HCT116 (cell line): ENCODE results near the gene PNMT. TPM values are rescaled to one million over a fixed set of nuclear protein-coding genes. Genes with fewer than 3 reads are reported as not detected.

Experiments used
- ATAC-seq: fragments of 200-7000 bp; cut with Tn5 transposase; 2 replicates; pipeline ENCODE4 v1.9.1; 2020; ENCODE audit warnings: mild to moderate bottlenecking, moderate library complexity
- BruUV-seq: library from RNA; stranded (reverse); fragments of 400-500 nt; replicated peaks from 2 replicates; lab custom pipeline; 2021; lab: Mats Ljungman, UMichigan
- CTCF ChIA-PET: fragments of 300-600 bp; sonication (Branson Sonifier 250); formaldehyde crosslinking; loops from one replicate; lab custom pipeline; 2021; ENCODE audit warnings: antibody characterized with exemption; lab: Charles Lee
- POLR2A ChIA-PET: fragments of 300-600, 350-600 bp; sonication (Branson Sonifier 250); formaldehyde crosslinking; loops from one replicate; lab custom pipeline; 2021; ENCODE audit warnings: antibody characterized with exemption; lab: Charles Lee
- RAD21 ChIA-PET, 2 experiments: fragments of 300-600 bp; sonication (Branson Sonifier 250); formaldehyde crosslinking; loops; one replicate each; lab custom pipeline; 2023; ENCODE audit warnings: low total read pairs in 2 of 2; ENCODE audit not compliant: uncharacterized antibody in 2 of 2, unreplicated experiment in 2 of 2, low non-redundant PET in 1 of 2; lab: Charles Lee
- DNase-seq: peaks from one replicate; pipeline ENCODE4 v3.0.0-alpha.2; 2010; ENCODE audit warnings: low read depth, low spot score
- H2AFZ ChIP-seq: fragments of 200-600 bp; shearing (Covaris generic), sonication (generic); 2 replicates; pipeline ENCODE4 v1.6.1; 2017; ENCODE audit warnings: low read depth, mixed run types, mixed read lengths, antibody characterized with exemption, low read length; ENCODE audit not compliant: poor library complexity, severe bottlenecking
- H3K27ac ChIP-seq: 2 replicates; pipeline ENCODE4 v1.5.1; 2012; ENCODE audit warnings: low read depth, low read length
- H3K27me3 ChIP-seq: fragments of 200-600 bp; sonication (generic); 2 replicates; pipeline ENCODE4 v1.6.1; 2016; ENCODE audit warnings: mixed run types, low read length, mixed read lengths; ENCODE audit not compliant: insufficient read depth
- H3K36me3 ChIP-seq, 2 experiments: fragments of 200-500 bp in 1 of 2; fragments of 200-600 bp in 1 of 2; sonication (Bioruptor generic) in 1 of 2; sonication (generic) in 1 of 2; 2 replicates each; pipeline versions ENCODE4 v1.5.1 to v1.6.1; 2014 to 2016; ENCODE audit warnings: low read length in 2 of 2, inconsistent platforms in 1 of 2, mixed read lengths in 1 of 2, mixed run types in 1 of 2; ENCODE audit not compliant: insufficient read depth in 2 of 2, control insufficient read depth in 1 of 2
- H3K4me1 ChIP-seq, 2 experiments: fragments of 200-600 bp in 1 of 2; sonication (generic) in 1 of 2; 2 replicates each; pipeline versions ENCODE4 v1.5.1 to v1.6.1; 2012 to 2017; ENCODE audit warnings: low read length in 2 of 2, inconsistent platforms in 1 of 2, mild to moderate bottlenecking in 1 of 2, mixed read lengths in 1 of 2, mixed run types in 1 of 2, moderate library complexity in 1 of 2; ENCODE audit not compliant: insufficient read depth in 2 of 2, control insufficient read depth in 1 of 2
- H3K4me2 ChIP-seq: fragments of 200-600 bp; sonication (generic); 2 replicates; pipeline ENCODE4 v1.6.1; 2017; ENCODE audit warnings: mixed run types, low read length, mixed read lengths
- H3K4me3 ChIP-seq, 2 experiments: fragments of 200-600 bp in 1 of 2; sonication (generic) in 1 of 2; replicated peaks in 1 of 2; 2 replicates each; pipeline ENCODE4 v1.5.1; 2011 to 2016; ENCODE audit warnings: low read length in 2 of 2, control low read depth in 1 of 2, low read depth in 1 of 2, mild to moderate bottlenecking in 1 of 2, mixed read lengths in 1 of 2, mixed run types in 1 of 2
- H3K79me2 ChIP-seq: fragments of 200-600 bp; sonication (generic); 2 replicates; pipeline ENCODE4 v1.6.1; 2017; ENCODE audit warnings: mild to moderate bottlenecking, mixed run types, low read length, moderate library complexity, mixed read lengths; ENCODE audit not compliant: insufficient read depth
- H3K9ac ChIP-seq: fragments of 200-600 bp; sonication (generic); 2 replicates; pipeline ENCODE4 v1.6.1; 2016; ENCODE audit warnings: low read length, mixed read lengths
- H3K9me2 ChIP-seq: fragments of 200-600 bp; sonication (generic), shearing (Covaris generic); 2 replicates; pipeline ENCODE4 v1.6.1; 2017; ENCODE audit warnings: mixed run types, mild to moderate bottlenecking, moderate library complexity; ENCODE audit not compliant: insufficient read depth
- H3K9me3 ChIP-seq, 2 experiments: fragments of 200-500 bp in 1 of 2; fragments of 200-600 bp in 1 of 2; sonication (Bioruptor generic) in 1 of 2; sonication (generic) in 1 of 2; 2 replicates each; pipeline ENCODE4 v1.6.1; 2014 to 2017; ENCODE audit warnings: low read length in 2 of 2, mixed read lengths in 2 of 2, inconsistent platforms in 1 of 2, low read depth in 1 of 2, mild to moderate bottlenecking in 1 of 2, mixed run types in 1 of 2, moderate library complexity in 1 of 2; ENCODE audit not compliant: control insufficient read depth in 1 of 2, insufficient read depth in 1 of 2
- H4K20me1 ChIP-seq: fragments of 200-600 bp; sonication (generic), shearing (Covaris generic); 2 replicates; pipeline ENCODE4 v1.6.1; 2017; ENCODE audit warnings: mixed run types, mild to moderate bottlenecking, moderate library complexity; ENCODE audit not compliant: insufficient read depth
- CEBPB ChIP-seq: IDR thresholded peaks from 2 replicates; pipeline ENCODE4 v1.6.1; 2012; ENCODE audit warnings: low read depth
- CTCF ChIP-seq, 3 experiments: fragments of 200-600 bp in 1 of 3; sonication (generic) in 1 of 3; IDR thresholded peaks in 2 of 3; conservative IDR thresholded peaks in 1 of 3; 2 replicates each; pipeline ENCODE4 v1.5.1; 2012 to 2017; ENCODE audit warnings: low read depth in 2 of 3, low read length in 2 of 3, antibody characterized with exemption in 1 of 3, borderline replicate concordance in 1 of 3, control low read depth in 1 of 3, mild to moderate bottlenecking in 1 of 3, mixed read lengths in 1 of 3, mixed run types in 1 of 3, moderate library complexity in 1 of 3; ENCODE audit not compliant: insufficient read depth in 1 of 3
- EGR1 ChIP-seq: IDR thresholded peaks from 2 replicates; pipeline ENCODE4 v1.6.1; 2012; ENCODE audit warnings: low read depth
- FOSL1 ChIP-seq: IDR thresholded peaks from 2 replicates; pipeline ENCODE4 v1.6.1; 2012; ENCODE audit warnings: low read depth
- MAX ChIP-seq: IDR thresholded peaks from 2 replicates; pipeline ENCODE4 v1.6.1; 2012
- POLR2AphosphoS5 ChIP-seq: IDR thresholded peaks from 2 replicates; pipeline ENCODE4 v1.6.1; 2011; ENCODE audit warnings: mild to moderate bottlenecking, low read depth, low read length, moderate library complexity
- RAD21 ChIP-seq: IDR thresholded peaks from 2 replicates; pipeline ENCODE4 v1.6.1; 2012; ENCODE audit warnings: low read depth, mild to moderate bottlenecking
- SP1 ChIP-seq: IDR thresholded peaks from 2 replicates; pipeline ENCODE4 v1.6.1; 2012; ENCODE audit warnings: low read depth
- intact Hi-C: fragments of 100-400 bp; cut with micrococcal nuclease; formaldehyde crosslinking; loops from 2 replicates; pipeline ENCODE4 v1.10.0; 2022
- total RNA-seq: library from RNA; stranded (reverse); gene quantifications from one replicate; pipeline ENCODE4 v1.2.1, GENCODE V29; 2021; ENCODE audit not compliant: unreplicated experiment
- TF ChIP-seq, protein P1 (sequence below): IDR thresholded peaks from 2 replicates; pipeline ENCODE4 v1.6.1; 2012

Gene PNMT
- total RNA-seq, 1 experiment from 2014 or later = not detected

DNA sequence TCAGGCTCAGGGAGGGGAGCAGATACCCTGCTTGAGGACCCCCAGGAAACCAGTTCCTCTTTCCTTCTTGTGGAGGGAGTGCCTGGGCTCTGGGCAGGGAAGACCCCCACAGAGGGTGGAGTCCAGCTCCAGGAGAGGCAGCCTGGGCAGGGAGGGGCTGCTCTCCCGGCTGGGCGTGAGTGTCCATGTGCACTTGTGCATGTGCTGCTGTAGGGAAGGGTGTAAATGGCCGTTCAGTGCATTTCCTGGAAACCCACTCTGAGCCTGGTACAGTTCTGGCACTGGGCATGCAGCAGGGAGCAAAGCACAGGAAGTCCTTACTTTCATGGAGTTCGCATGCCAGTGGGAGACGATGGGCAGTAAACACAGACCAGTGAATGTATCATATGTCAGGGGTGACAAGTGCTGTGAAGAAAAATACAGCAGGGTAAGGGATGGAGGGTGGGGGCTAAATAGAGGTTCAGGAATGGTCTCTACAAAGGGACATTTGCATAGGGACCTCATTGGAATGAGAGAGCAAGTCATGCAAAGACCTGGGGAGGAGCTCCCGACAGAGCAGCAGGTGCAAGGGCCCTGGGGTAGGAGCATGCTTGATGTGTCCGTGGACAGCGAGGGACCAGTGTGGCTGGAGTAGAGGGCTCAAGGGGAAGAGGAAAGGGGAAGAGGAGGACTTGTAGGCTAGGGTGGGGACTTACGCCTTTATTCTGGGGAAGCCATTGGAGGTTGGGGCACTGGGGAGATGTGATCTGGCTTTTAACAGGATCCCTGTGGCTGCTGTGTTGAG, 25.8 kb upstream of the PNMT start:
- H4K20me1 ChIP-seq = no peaks in the 10 kb centered on the region
- H3K9me2 ChIP-seq = no peaks in the 10 kb centered on the region
- no peaks in the 10 kb centered on the region for H3K27me3 ChIP-seq
- no peaks in the 10 kb centered on the region for H3K9me3 ChIP-seq
- no TSS peak for BruUV-seq
- no peak overlapping the region for H3K4me3 ChIP-seq
- H2AFZ ChIP-seq = no peak overlapping the region
- intact Hi-C loops = no loop called here
- H3K4me2 ChIP-seq = peak overlapping the region; percentile 46
- RAD21 ChIA-PET = no interaction called here
- CTCF ChIA-PET = interaction anchor here (1.0 to 4.0 kb wide), 3 partner anchors 8 to 20 kb away, joined by 3 to 16 read pairs (median 7); no protein-coding TSS in a partner anchor
- no peak overlapping the region for H3K9ac ChIP-seq
- peaks cover 25 to 48% of the 10 kb centered on the region in 2 experiments for H3K4me1 ChIP-seq
- no peak for ATAC-seq
- peaks cover 80% of the 10 kb centered on the region for H3K79me2 ChIP-seq
- H3K36me3 ChIP-seq = no peaks in the 10 kb centered on the region
- DNase-seq = no peak
- TF ChIP-seq RAD21 (no peak), CEBPB (no peak), MAX (no peak), EGR1 (no peak), SP1 (no peak), POLR2AphosphoS5 (no peak), CTCF (IDR thresholded peaks at IDR 0.05 in 2 of 3, conservative IDR thresholded peaks at IDR 0.05 in 1 of 3; ENCODE audit: borderline replicate concordance in 1 of 3, insufficient read depth in 1 of 3, low read depth in 2 of 3, low read length in 2 of 3) (no peak), FOSL1 (no peak)
- TF ChIP-seq, protein P1, sequence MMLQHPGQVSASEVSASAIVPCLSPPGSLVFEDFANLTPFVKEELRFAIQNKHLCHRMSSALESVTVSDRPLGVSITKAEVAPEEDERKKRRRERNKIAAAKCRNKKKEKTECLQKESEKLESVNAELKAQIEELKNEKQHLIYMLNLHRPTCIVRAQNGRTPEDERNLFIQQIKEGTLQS = no peak
- POLR2A ChIA-PET = interaction anchor here (1.1 kb wide), 1 partner anchor 9 kb away, joined by 3 read pairs; no protein-coding TSS in a partner anchor
- H3K27ac ChIP-seq = no peak overlapping the region; the same call in 1 of the 2 replicates
